Stimulated activated CD4-positive, alpha-beta T cell treated with anti-CD3 and anti-CD28 coated beads, Interleukin-1b, Interleukin-23, amount 100 ng/mL, for 24 hours (primary cell): ENCODE data around the gene SMIM15.
"Not testable (repeated sequence)": the region's sequence is repeated elsewhere in the genome, so short reads cannot be mapped to it uniquely, and the experiment has no call there.

Experiments used
- DNase-seq, 4 experiments: peaks; one replicate each; pipeline ENCODE4 v3.0.0-alpha.2; 2020; ENCODE audit warnings: low read depth in 4 of 4, low spot score in 1 of 4

Gene SMIM15, protein sequence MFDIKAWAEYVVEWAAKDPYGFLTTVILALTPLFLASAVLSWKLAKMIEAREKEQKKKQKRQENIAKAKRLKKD

DNA sequence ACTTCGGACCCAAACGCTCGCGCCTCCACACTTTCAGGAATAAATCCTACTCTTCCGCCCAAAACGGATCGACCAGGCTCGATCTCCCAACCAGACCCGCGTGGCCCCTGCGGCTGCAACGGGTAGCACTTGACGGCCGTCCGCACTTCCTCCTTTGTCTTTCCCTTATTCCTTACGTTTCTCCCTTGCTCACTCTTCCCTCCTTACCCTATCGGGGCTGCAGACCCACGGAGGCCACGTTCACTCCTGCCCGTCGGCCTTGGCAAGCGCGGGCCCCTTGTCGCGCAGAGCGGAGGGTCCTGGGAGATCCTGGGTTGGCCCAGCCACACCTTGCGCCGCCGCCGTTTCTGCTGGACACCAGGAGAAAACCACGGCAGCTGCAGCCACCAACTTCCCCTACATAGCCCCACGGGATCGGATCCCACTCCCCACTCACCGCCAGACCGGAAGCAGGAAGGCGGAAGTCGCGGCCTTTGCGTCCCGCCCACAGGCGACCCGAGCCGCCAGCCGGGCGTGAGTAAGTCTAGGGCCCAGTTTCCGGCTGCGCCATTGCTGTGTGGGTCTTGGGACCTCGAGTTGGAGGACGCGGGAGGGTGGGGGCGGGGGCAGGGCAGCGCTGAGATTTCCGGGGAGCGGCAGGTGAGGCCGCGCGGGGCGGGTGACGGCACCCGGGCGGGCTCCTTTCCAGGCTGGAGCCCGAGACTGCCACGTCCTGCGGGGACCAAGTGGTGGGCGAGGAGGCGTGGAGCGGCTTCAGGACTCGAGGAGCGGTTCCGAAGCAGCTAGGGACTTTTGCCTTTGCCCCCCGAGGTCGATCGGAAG, at the start of gene SMIM15:
Gene SMIM15 (minus strand): TSS at position 459 of the 822 bp plus-strand sequence. CDS start 2,297 bp downstream, outside the sequence.
- peak; percentile 51 to 74 (median 63) for DNase-seq

DNA sequence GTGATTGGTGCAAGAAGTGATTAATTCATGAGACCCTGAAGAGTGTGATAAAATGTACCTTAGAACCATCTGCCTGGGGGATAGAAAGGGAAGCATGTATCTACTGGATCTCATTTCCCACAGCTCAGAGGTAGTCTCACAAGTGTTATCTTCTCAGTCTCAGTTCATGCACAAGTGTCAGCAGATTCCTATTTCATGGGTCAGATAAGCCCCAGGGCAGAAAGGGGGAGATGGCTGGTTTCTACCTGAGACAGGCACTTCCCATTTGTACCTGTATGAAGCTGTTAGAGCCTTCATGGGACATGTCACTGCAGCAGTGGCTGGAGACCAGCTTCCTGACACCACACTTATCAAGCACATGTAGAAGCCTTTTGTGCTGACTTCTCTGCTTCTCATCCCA, 45.6 kb upstream of the SMIM15 start:
- no peak for DNase-seq

DNA sequence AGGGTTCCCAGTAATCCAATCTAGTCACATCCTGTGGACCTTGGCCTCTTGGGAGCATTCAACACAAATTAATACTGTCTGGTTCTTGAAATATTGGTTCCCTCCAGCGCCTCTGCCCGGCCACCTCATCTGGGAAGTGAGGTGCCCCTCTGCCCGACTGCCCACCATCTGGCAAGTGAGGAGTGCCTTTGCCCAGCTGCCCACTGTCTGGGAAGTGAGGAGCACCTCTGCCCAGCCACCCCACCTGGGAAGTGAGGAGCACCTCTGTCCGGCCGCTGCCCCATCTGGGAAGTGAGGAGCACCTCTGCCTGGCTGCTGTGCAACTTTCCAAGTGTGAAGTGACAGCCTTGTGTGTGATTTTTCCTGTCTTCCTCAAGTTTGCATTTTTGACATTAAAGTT, 42.7 kb upstream of the SMIM15 start:
- no peak for DNase-seq

DNA sequence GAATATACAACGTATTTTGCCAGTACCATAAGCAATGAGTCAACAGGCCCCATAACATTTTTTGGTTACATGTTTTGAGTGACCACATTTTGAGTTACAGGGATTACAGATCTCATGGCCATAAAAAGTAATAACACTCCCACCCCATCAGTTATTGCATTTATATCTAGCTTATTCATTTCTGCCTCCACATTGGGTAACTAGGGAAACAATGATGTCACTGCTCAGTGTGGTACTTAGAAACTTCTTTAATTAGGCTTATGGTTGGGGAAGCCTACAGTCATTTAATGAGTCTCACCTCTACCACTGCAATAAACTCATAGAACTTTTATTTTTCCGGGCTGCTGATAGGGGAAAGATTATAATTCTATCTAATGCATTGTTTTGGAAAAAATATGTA, 39.9 kb upstream of the SMIM15 start:
- DNase-seq: no peak

DNA sequence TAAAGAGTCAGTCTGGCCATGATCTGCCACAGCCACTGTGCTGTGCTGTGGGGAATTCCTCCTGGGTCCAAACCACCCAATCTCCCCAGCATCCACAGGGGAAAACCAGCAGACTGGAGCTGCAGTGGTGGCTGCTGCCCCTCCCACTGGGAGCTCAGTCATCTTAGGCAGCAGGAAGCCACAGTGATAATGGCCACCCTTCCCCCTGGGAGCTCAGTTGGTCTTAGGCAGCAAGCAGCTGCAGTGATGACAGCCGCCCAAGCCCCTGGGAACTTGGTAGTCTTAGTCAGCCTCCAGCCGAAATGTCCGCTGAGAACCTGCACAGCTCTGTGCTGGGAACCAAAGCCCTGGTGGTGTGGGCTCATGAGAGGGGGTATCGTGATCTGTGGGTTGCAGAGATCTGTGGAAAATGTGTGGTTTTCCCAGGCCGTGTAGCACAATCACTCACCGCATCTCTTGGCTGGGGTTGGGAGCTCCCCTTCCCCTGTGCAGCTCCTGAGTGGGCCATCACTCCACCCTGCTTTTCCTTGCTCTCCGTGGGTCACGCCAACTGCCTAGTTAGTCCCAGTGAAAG, 38.4 kb upstream of the SMIM15 start:
- no peak for DNase-seq

DNA sequence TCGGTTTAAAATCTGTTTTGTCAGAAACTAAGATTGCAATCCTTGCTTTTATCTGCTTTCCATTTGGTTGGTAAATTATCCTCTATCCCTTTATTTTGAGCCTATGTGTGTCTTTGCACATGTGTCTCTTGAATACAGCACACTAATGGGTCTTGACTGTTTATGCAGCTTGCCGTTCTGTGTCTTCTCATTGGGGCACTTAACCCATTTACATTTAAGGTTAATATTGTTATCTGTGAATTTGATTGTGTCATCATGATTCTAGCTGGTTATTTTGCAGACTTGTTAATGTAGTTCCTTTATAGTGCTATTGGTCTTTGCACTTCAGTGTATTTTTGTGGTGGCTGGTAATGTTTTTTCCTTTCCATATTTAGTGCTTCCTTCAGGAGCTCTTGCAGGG, 36.3 kb upstream of the SMIM15 start:
- DNase-seq: no peak

DNA sequence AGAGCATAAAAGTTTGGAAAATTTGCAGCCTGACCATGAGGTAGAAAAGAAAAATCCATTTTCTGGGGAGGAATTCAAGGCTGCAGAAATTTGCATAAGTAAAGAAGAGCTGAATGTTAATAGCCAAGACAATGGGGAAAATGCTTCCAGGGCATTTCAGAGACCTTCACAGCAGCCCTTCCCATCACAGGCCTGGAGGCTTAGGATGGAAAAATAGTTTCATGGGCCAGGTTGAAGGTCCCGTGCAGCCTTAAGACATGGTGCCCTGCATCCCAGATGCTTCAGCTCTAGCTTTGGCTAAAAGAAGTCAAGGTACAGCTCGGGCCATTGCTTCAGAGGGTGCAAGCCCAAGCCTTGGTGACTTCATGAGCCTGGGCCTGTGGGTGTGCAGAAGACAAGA, 25.6 kb upstream of the SMIM15 start:
- not testable (repeated sequence) for DNase-seq

DNA sequence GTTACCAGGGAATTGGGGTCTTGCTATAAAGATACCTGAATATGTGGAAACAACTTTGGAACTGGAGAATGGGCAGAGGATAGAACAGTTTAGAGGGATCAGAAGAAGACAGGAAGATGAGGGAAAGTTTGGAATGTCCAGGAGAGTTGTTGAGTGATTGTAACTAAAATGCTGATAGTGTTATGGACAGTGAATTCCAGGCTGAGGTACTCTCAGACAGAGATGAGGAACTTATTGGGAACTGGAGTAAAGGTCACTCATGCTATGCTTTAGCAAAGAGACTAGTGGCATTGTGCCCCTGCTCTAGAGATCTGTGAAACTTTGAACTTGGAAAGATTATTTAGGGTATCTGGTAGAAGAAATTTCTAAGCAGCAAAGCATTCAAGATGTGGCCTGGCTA, 25.1 kb upstream of the SMIM15 start:
- DNase-seq: not testable (repeated sequence)

DNA sequence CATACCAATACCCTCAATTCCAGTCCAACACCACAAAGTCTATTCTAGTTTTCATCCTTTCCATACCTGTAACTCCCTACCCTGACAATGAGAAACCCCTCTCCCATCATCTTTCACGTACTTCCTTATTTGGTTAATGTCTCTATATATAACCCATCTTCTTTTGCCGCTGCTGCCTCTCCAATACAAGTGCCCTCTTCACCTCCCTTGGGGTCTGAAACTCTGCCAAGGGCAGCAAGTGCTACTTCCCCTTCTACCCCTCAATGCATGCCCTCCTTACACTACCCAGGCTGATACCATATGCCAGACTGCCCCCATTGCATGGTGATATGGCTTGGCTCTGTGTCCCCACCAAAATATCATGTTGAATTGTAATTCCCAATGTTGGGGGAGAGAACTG, 24.4 kb upstream of the SMIM15 start:
- no peak for DNase-seq

DNA sequence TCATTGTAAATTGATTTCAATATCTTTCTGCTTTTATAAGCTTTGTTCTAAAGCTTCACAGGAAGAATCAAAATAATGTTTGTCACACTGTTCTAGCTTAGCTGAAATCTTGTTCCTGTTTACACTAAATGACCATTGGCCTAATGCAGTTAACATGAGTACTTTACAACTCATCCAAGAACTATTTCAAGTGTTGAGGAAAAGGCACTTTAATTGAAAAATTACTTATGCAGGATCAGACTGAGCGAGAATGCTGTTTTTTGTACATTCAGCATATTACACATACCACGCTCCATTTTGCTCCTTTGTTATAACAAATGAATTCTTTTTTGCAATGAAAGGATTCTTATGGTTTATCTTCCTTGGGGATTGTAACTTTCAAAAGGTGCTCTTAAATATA, 22.4 kb upstream of the SMIM15 start:
- no peak for DNase-seq

DNA sequence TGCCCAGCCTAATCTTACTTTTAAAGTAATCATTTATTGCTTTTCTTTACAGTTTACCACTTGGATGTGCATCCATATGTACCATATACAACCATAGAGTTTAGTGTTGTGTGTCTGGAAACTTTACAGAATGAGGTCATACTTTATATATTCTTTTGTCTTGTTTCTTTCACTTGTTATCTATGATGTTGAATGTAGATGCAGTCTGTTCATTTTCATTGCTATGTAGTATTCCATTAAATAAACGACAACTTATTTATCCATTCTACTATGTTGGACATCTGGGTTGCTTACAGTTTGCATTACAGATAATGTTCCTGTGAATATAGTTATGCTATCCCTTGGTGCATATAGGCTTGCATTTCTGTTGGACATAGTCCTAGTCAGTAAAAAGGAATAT, 21.3 kb upstream of the SMIM15 start:
- DNase-seq: no peak

DNA sequence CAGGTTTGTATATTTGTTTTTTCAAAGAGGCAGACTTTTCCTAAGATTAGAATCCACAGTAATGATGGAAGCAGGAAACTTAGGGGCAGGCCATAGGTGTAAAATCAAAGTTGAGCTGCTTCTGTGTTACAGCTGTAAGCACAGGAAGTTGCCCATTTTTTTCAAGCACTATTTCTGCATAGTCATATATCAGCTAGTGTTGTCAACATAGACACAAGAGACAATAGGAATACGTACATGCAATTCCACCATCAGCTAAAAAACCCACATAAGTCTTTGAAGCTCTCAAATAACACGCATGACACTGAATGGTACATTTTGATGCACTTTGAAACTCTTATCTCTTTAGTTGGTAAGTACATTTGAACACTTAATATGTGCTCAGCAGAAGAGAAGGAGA, 20.2 kb upstream of the SMIM15 start:
- DNase-seq: no peak

DNA sequence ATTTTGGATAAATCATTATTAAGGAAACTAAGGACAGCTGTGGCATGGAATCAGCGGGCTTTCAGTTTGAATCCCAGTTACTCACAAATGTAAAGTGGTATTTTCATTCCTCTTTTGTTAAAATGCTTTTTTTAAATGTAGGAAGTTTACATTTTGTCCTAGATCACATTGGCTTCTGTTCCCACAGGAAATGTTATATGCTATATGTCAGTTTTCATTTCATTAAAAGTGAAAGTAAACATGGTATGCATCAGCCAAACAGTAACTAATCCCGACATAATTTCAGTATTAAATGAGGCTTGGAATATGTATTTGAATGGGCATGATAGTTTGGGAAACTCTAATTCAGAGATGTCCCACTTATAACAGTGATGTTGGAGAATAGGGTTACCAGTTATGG, 18.6 kb upstream of the SMIM15 start:
- no peak for DNase-seq

DNA sequence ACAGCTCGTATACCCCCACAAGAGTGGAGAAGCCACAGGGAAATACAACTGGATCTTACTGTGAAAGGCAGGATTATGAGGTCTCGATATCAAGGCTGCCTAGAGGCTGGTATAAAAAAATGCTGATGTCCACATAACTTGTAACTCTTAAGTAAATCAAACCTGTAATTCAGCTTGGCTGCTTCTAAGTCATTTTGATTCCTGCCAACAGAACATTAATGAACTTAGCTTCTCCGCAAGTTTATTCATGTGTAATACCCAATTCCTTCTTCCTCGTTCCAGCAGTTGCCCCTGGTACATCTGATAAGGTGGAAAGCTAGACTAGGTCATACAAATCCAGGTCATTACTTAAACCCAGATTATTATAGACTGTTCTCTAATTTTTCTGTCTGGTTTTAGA, 16.4 kb upstream of the SMIM15 start:
- DNase-seq: no peak

DNA sequence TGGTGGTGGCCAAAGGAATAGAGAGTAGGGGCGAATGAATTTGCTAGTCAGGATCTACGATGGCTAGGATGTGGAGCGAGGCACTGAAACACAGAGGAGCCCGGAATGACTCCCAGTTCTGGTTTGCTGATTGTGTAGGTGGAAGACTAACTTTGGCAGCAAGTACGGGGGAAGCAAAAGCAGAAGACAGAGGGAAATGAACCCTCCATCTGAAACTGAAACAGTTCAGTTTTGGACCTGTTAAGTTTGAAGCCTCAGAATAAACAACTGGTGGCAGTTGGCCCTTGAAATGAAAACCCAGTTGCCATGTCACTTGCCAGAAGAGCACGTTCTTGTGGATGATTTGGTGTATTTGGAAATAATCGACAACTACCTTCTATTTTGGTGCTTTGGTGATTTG, 15.4 kb upstream of the SMIM15 start:
- no peak for DNase-seq

DNA sequence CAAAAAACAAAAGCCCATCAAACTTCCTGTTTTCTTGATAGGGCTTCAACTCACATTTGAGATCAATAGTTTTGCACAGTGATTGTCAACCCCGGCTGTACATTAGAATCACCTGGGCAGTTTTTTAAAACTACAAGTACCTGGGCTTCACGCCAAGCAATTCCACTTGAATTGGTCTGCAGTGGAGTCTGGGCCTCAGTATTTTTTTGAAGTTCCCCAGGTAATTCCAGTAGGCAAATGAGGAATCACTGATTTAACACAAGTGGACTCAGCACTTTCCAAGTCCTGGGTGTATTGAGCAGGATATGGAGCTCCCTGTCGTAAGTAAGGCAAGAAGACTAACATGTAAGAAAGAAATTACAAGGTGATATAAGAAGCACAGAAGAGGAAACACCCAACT, 14.8 kb upstream of the SMIM15 start:
- no peak for DNase-seq

DNA sequence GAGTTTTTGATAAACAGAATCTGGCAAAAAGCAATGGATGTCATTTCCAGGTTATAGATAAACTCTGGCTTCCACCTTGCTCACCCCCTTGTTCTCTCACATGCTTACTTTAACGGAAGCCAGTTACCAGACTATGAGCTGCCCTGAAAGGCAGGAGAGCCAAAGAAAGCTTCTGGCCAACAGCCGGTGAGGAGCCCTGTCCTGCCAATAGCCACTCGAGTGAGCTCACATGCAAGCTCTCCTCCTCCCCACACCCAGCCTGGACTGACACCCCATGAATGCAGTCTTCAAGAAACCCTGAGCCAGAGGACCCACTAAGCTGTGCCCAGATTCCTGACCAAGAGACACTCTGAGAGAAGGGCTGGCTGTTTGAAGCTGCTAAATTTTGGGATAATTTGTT, 14.4 kb upstream of the SMIM15 start:
- DNase-seq: no peak

DNA sequence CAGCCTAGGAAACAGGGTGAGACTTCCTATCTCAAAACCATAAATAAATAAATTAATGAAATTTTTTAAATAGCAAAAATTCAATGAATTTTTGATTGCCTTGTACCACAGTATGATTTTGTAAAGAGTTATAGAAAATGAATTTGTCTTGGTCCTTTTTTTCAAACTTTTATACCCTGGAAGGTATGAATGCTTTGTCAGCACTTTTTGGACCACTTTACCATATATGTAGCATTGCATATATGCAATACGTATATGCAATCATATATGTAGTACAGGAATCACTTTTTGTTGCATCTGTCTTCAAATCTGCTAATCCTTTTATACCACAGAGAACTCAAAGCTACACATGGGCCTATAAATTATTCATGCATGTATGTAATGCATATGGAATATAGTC, 9.2 kb upstream of the SMIM15 start:
- DNase-seq: no peak

DNA sequence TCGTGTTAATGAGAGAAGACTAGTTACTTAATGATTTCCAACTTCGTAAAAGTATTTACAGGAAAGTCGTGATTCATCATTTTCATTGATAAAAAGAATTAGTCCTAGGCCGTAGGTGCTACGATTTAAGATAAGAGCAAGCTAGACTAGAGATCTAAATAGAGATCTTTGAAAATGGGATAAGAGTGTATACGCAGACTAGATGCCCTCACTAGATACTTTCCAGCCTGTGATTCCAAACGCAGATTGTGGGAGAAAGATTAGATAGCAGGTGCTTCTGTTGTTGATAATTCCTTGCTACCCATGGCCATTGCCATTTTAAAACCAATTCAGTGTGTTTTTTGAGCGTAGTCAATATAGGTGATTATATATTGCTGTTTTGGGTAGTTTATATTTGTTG, 6.7 kb upstream of the SMIM15 start:
- DNase-seq: no peak

DNA sequence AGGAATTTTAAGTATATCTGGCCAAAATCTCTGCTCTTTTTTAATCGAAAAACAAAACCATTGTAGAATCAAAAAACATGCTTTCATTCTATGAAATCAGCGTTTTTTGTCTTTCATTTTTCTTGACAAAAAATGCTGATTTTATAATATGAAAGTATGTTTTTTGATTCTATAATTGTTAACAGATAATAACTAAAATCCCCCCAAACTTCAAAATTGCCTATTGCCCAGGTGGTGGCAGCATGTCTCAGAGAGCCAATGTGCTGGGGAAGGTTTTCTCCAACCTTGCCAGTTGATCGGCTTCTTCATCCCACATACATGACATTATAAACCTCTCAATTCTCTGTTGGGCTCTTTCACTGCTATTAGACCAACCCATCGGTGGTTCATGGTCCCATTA, 5.1 kb upstream of the SMIM15 start:
- no peak for DNase-seq

DNA sequence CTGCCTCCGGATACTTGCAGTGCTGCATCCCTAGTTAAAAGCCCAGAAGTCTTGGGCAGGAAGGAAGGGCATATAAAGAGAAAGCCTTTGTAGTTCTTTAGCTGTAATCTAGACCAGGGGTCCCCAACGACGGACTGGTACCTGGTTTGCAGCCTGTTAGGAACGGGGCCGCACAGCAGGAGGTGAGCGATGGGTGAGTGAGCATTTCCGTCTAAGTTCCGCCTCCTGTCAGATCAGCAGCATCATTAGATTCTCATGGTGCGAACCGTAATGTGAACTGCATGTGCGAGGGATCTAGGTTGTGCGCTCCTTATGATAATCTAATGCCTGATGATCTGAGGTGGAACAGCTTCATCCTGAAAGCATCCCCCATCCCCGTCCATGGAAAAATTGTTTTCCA, 1.6 kb upstream of the SMIM15 start:
- no peak for DNase-seq

DNA sequence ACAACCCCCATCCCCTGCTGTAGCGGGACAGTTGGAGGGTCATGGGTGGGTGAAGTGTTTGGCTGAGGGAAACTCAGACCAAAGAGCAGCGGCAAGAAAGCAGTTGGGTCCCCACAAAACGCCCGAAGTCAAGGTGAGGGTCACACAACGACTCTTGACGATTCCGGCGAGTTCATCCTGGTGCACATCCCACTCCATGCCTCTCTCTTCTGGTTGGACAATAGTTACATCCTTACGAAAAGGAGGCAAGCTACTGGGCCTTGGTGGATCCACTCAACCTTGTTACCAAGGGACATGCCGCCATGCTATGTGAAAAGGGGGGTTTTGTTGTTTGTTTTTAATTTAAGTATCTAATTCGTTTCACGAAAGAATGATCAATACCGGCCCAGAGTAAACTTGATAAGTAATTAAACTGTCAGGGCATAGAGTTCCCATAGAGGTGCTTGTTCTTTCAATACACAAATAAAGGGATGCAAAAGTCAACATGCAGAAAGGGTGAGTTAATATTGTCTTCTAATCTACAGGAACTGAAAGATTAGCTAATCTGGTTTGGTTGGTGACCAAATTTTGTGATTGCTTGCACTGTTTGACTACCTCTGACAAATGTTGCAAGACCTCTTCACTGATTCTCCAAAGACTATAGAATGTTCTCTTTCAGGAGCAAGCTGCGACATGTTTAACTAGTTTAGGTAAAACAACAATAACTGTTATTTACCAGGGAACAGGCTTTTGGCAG, 732 bp upstream of the SMIM15 start:
- no peak for DNase-seq
